NCI-H1436 (cell line): ENCODE measurements around the gene PIGX.
A peak's percentile ranks its signal among the peaks of the same experiment; 100 is the strongest.

Source experiments
- DNase-seq: peaks from one replicate; lab custom pipeline; 2025; lab: John Stamatoyannopoulos, UW

Gene PIGX

DNA sequence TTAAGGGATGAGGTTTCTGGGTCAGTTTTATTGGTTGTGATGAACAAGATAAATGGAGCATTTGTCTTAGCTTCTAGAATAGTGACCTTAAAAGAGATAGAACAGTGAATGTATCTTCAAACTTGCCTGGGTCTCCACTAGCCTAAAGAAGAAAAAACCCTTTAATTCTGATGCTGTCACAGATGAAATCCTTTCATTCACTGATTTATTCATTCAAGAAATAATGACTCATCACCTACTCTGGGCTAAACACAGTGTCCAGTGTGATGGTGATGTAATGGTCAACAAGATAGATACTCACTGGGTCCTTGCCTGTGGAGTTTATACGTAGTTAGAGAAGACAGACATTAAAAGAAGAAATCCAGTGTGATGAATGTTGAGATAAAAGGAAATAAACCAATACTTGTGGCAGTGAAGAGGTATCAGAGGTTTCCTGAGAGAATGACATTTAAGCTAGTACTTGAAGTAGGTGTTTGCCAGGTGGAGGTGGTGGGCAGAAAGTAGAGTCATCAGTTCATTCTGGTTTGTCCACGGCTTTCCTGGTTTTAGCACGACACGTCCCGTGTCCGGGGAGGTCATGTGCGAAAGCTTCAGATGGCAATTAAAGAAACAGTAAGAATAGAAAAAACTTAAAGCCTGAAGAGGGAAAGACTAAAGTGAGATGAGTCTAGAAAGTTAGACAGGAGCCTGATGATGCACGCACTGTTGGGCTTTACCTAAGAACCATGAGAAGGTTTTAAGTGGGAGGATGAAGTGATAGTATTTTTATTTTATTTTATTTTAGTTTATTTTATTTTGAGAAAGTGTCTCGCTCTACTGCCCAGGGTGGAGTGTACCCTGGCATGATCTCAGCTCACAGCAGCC, 45.9 kb downstream of the PIGX start:
- no peak for DNase-seq

GRCh38 chr3:196763179-196763578, 51.0 kb downstream of the PIGX start:
- DNase-seq = no peak

- DNase-seq = no peak
These were observed 53.3 kb downstream of the PIGX start for GRCh38 chr3:196765454-196765853.

- no peak for DNase-seq
These were observed 58.9 kb downstream of the PIGX start for GRCh38 chr3:196771067-196771466.

DNA sequence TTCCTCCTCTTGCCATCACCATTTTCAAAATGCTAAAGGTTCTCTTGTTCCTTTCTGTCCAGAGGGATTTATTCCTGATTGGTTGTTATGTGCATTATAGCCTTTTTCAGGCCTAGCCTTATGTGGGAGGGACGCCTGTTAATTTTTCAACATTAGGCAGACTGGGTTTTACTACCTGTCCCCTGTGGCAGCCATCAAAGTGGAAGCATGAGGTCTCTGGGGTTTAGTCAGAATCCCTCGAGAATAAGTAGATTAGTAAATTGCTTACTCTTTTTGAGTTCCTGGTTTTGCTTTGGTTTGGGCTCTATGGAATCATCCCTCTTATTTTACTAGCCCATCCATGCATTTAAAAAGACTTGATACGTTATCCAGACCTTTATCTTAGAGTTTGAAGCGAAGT, 59.9 kb downstream of the PIGX start:
- peak; percentile 83 for DNase-seq

DNA sequence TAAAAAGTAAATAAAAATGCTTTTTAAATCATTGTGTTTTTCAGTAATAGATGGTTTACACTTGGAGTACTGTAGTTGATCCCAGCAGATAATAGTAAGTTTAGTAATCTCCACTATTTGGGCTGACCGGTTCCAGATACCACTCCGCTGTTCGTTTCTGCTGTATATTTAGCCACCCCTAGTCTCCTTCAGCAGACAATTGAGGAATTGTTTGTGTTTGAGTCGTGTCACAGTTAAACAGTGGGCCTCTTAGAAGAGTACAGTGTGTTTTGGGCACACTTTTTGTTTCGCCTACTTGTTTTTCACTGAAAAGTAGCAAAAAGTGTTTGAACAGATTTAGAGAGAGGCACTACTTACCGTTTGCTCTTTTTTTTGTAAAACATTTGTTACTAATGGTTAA, 60.7 kb downstream of the PIGX start:
- DNase-seq = no peak

GRCh38 chr3:196774191-196774820, 62.1 kb downstream of the PIGX start:
- DNase-seq = no peak

DNA sequence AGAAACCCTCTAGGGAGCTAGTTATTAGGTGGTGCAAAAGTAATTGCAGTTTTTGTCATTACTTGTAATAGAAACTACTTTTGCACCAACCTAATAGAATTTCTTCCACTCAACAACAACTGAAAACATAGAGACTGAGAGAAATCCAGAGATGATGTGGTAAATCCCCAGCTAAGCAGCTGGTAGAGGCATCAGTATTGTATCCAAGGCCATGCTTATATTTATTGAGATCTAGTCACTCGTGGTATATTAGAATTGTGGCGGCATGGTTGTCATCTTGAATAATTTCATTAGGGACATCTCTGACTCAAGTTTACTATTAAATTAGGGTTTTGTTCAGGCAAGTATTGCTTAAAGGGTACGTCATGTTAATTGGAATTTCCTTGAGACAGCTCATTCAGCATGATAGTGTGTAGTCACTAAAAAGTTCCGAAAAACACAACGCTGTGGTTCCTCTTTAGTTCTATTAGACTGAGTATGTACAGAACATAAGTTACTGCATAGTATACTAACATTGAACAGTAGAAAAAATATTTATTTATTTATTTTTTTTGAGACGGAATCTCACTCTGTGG, 62.8 kb downstream of the PIGX start:
- no peak for DNase-seq

GRCh38 chr3:196775938-196776337, 63.8 kb downstream of the PIGX start:
- DNase-seq = no peak

GRCh38 chr3:196777836-196778235, 65.7 kb downstream of the PIGX start:
- DNase-seq = no peak

- no peak for DNase-seq
These were observed 66.6 kb downstream of the PIGX start for GRCh38 chr3:196778755-196779154.

DNA sequence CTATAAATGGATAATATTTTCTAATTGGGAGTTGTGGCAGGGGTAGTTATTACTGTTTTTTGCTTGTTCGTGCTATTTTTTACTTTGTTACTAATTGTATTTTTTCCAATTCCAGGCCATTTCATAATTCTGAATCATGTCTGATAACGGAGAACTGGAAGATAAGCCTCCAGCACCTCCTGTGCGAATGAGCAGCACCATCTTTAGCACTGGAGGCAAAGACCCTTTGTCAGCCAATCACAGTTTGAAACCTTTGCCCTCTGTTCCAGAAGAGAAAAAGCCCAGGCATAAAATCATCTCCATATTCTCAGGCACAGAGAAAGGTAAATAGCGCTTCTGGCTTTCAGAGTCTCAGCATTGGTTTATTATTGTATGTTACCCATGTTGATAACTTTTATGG, 70.3 kb downstream of the PIGX start:
- no peak for DNase-seq
